Measurements from ENCODE around the gene FAM124B.

Gene FAM124B

GRCh38 chr2:224426656-224427055, 24.7 kb upstream of the FAM124B start:
- no peak overlapping the region for H3K4me2 ChIP-seq (ENCODE audit: low read depth, low read length, poor library complexity, severe bottlenecking)
- no peaks in the 10 kb centered on the region for H4K20me1 ChIP-seq (ENCODE audit: insufficient read depth, low read length, poor library complexity, severe bottlenecking)
- no peak overlapping the region for H3K9ac ChIP-seq (ENCODE audit: low read depth, low read length, poor library complexity, severe bottlenecking)
- H3K9me2 ChIP-seq (replicated peaks; ENCODE audit: low read depth, low read length): no peaks in the 10 kb centered on the region
- H2AFZ ChIP-seq (ENCODE audit: low read length): no peak overlapping the region
- no peaks in the 10 kb centered on the region for H3K36me3 ChIP-seq (ENCODE audit: insufficient read depth, low read length)
- H3K4me3 ChIP-seq (ENCODE audit: low read length, poor library complexity, severe bottlenecking): no peak overlapping the region
- H3F3A ChIP-seq (ENCODE audit: low read depth): no peaks in the 10 kb centered on the region
- H3K27me3 ChIP-seq (ENCODE audit: insufficient read depth, low read length, poor library complexity, severe bottlenecking): no peaks in the 10 kb centered on the region
- H3K9me3 ChIP-seq (ENCODE audit: insufficient read depth, low read depth, low read length): no peaks in the 10 kb centered on the region; the same call in 1 of the 2 replicates
- TF ChIP-seq CTCF (conservative IDR thresholded peaks at IDR 0.05; ENCODE audit: low read length) (no peak), EZH2phosphoT487 (IDR thresholded peaks at IDR 0.05; ENCODE audit: borderline replicate concordance) (no peak)
- no peaks in the 10 kb centered on the region for H3K79me2 ChIP-seq (ENCODE audit: insufficient read depth, low read length)
- H3K4me1 ChIP-seq (ENCODE audit: insufficient read depth, low read length, poor library complexity, severe bottlenecking): peaks cover 19% of the 10 kb centered on the region

- no peak overlapping the region for H3K4me2 ChIP-seq (ENCODE audit: low read depth, low read length, poor library complexity, severe bottlenecking)
- H3K9me2 ChIP-seq (replicated peaks; ENCODE audit: low read depth, low read length): no peaks in the 10 kb centered on the region
- H3K79me2 ChIP-seq (ENCODE audit: insufficient read depth, low read length): no peaks in the 10 kb centered on the region
- H3K4me1 ChIP-seq (ENCODE audit: insufficient read depth, low read length, poor library complexity, severe bottlenecking): no peaks in the 10 kb centered on the region
- H3K9me3 ChIP-seq (ENCODE audit: insufficient read depth, low read depth, low read length): no peaks in the 10 kb centered on the region
- H2AFZ ChIP-seq (ENCODE audit: low read length): no peak overlapping the region
- no peaks in the 10 kb centered on the region for H4K20me1 ChIP-seq (ENCODE audit: insufficient read depth, low read length, poor library complexity, severe bottlenecking)
- no peak overlapping the region for H3K9ac ChIP-seq (ENCODE audit: low read depth, low read length, poor library complexity, severe bottlenecking)
- TF ChIP-seq CTCF (conservative IDR thresholded peaks at IDR 0.05; ENCODE audit: low read length) (no peak), EZH2phosphoT487 (IDR thresholded peaks at IDR 0.05; ENCODE audit: borderline replicate concordance) (no peak)
- no peaks in the 10 kb centered on the region for H3K36me3 ChIP-seq (ENCODE audit: insufficient read depth, low read length)
- H3K4me3 ChIP-seq (ENCODE audit: low read length, poor library complexity, severe bottlenecking): no peak overlapping the region
- no peaks in the 10 kb centered on the region for H3K27me3 ChIP-seq (ENCODE audit: insufficient read depth, low read length, poor library complexity, severe bottlenecking)
- H3F3A ChIP-seq (ENCODE audit: low read depth): no peaks in the 10 kb centered on the region
Measured at GRCh38 chr2:224421065-224421464, 19.2 kb upstream of the FAM124B start.

GRCh38 chr2:224417947-224418346, 16.0 kb upstream of the FAM124B start:
- H4K20me1 ChIP-seq (ENCODE audit: insufficient read depth, low read length, poor library complexity, severe bottlenecking): no peaks in the 10 kb centered on the region
- TF ChIP-seq CTCF (conservative IDR thresholded peaks at IDR 0.05; ENCODE audit: low read length) (no peak), EZH2phosphoT487 (IDR thresholded peaks at IDR 0.05; ENCODE audit: borderline replicate concordance) (no peak)
- no peak overlapping the region for H2AFZ ChIP-seq (ENCODE audit: low read length)
- no peaks in the 10 kb centered on the region for H3K79me2 ChIP-seq (ENCODE audit: insufficient read depth, low read length)
- H3K36me3 ChIP-seq (ENCODE audit: insufficient read depth, low read length): no peaks in the 10 kb centered on the region
- no peaks in the 10 kb centered on the region for H3K27me3 ChIP-seq (ENCODE audit: insufficient read depth, low read length, poor library complexity, severe bottlenecking)
- H3K4me1 ChIP-seq (ENCODE audit: insufficient read depth, low read length, poor library complexity, severe bottlenecking): no peaks in the 10 kb centered on the region
- no peak overlapping the region for H3K4me2 ChIP-seq (ENCODE audit: low read depth, low read length, poor library complexity, severe bottlenecking)
- no peaks in the 10 kb centered on the region for H3F3A ChIP-seq (ENCODE audit: low read depth)
- no peaks in the 10 kb centered on the region for H3K9me2 ChIP-seq (replicated peaks; ENCODE audit: low read depth, low read length)
- H3K4me3 ChIP-seq (ENCODE audit: low read length, poor library complexity, severe bottlenecking): no peak overlapping the region
- H3K9ac ChIP-seq (ENCODE audit: low read depth, low read length, poor library complexity, severe bottlenecking): no peak overlapping the region
- H3K9me3 ChIP-seq (ENCODE audit: insufficient read depth, low read depth, low read length): no peaks in the 10 kb centered on the region
